HEK293T (cell line): ENCODE measurements around the gene MIGA2.

Experiments
- FOXM1 ChIP-seq: fragments of 450-650 bp; IDR thresholded peaks from 2 replicates; pipeline ENCODE4 v1.6.1; 2017; ENCODE audit warnings: mild to moderate bottlenecking, borderline replicate concordance
- SP1 ChIP-seq: fragments of 450-650 bp; IDR thresholded peaks from 2 replicates; pipeline ENCODE4 v1.6.1; 2017
- SUZ12 ChIP-seq: fragments of 450-650 bp; IDR thresholded peaks from 2 replicates; pipeline ENCODE4 v1.6.1; 2016; ENCODE audit warnings: mild to moderate bottlenecking
- ZNF384 ChIP-seq: fragments of 450-650 bp; IDR thresholded peaks from 2 replicates; pipeline ENCODE4 v1.6.1; 2016

GRCh38 chr9:129021091-129021490 lies 15.3 kb upstream of the MIGA2 start:
- TF ChIP-seq SUZ12 (no peak), FOXM1 (no peak), SP1 (no peak), ZNF384 (no peak)
